GM15510 (cell line): ENCODE measurements around the gene OXSR1.

Source experiments
- POLR2A ChIP-seq: IDR thresholded peaks from 3 replicates; pipeline ENCODE4 v1.6.1; 2011; ENCODE audit warnings: borderline replicate concordance; ENCODE audit not compliant: insufficient read length; ENCODE audit errors: extremely low read depth

The OXSR1 gene

GRCh38 chr3:38150780-38151528, 14.4 kb upstream of the OXSR1 start:
- TF ChIP-seq POLR2A: no peak

GRCh38 chr3:38151667-38152265, 13.6 kb upstream of the OXSR1 start:
- TF ChIP-seq POLR2A: no peak

- TF ChIP-seq POLR2A: no peak
Measured at GRCh38 chr3:38152609-38153008, 12.7 kb upstream of the OXSR1 start.

GRCh38 chr3:38153221-38153620, 12.1 kb upstream of the OXSR1 start:
- TF ChIP-seq POLR2A: no peak

GRCh38 chr3:38154033-38154494, 11.3 kb upstream of the OXSR1 start:
- TF ChIP-seq POLR2A: no peak

GRCh38 chr3:38154625-38155255, 10.6 kb upstream of the OXSR1 start:
- no peak for TF ChIP-seq POLR2A

- no peak for TF ChIP-seq POLR2A
Measured at GRCh38 chr3:38155825-38156224, 9.5 kb upstream of the OXSR1 start.

GRCh38 chr3:38157117-38157516, 8.2 kb upstream of the OXSR1 start:
- TF ChIP-seq POLR2A: no peak

- TF ChIP-seq POLR2A: no peak
Measured at GRCh38 chr3:38157595-38157994, 7.7 kb upstream of the OXSR1 start.

GRCh38 chr3:38158472-38158871, 6.9 kb upstream of the OXSR1 start:
- TF ChIP-seq POLR2A: no peak

- no peak for TF ChIP-seq POLR2A
Measured at GRCh38 chr3:38163117-38163840, 2.1 kb upstream of the OXSR1 start.

- no peak for TF ChIP-seq POLR2A
Measured at GRCh38 chr3:38163841-38164642, 1.3 kb upstream of the OXSR1 start.

- TF ChIP-seq POLR2A: no peak
Measured at GRCh38 chr3:38164643-38164951, 740 bp upstream of the OXSR1 start.

GRCh38 chr3:38165722-38166387, 518 bp downstream of the OXSR1 start:
- TF ChIP-seq POLR2A: no peak
